A673 (cell line): ENCODE data around the gene PAXX.

Experiments used
- CTCF ChIP-seq: fragments of 300-800, 200-600 bp; sonication (generic); conservative IDR thresholded peaks from 2 replicates; pipeline ENCODE4 v1.5.1; 2017; ENCODE audit warnings: low read depth, mild to moderate bottlenecking, antibody characterized with exemption, low read length, moderate library complexity, mixed read lengths
- EZH2 ChIP-seq: fragments of 200-600 bp; sonication (generic); IDR thresholded peaks from 2 replicates; pipeline ENCODE4 v1.6.1; 2017; ENCODE audit warnings: borderline replicate concordance, low read depth, mild to moderate bottlenecking, mixed read lengths, antibody characterized with exemption, low read length; ENCODE audit not compliant: poor library complexity, severe bottlenecking

- TF ChIP-seq CTCF = no peak
- TF ChIP-seq EZH2 = no peak
Measured at GRCh38 chr9:136988872-136989271, 3.4 kb upstream of the PAXX start.
